ENCODE data around the gene CTAGE1. TPM values are rescaled to one million over a fixed set of nuclear protein-coding genes. Genes with fewer than 3 reads are reported as not detected.
"Not testable (repeated sequence)": the region's sequence is repeated elsewhere in the genome, so short reads cannot be mapped to it uniquely, and the experiment has no call there.

The CTAGE1 gene
- not detected in 2 replicates for total RNA-seq (2014; rRNA removed; shearing (Covaris generic))

GRCh38 chr18:22417496-22418188, at the start of gene CTAGE1:
CTAGE1 (minus strand) TSS chr18:22417915; CDS start chr18:22417811, 104 bp downstream.
- no peak for DNase-seq (ENCODE audit: low spot score)

- peak; percentile 67 for DNase-seq (ENCODE audit: low spot score)
These were observed 49.1 kb upstream of the CTAGE1 start for GRCh38 chr18:22466608-22467395.

GRCh38 chr18:22465859-22466457, 48.2 kb upstream of the CTAGE1 start:
- DNase-seq (ENCODE audit: low spot score): peak; percentile 74

GRCh38 chr18:22463076-22463475, 45.4 kb upstream of the CTAGE1 start:
- DNase-seq (ENCODE audit: low spot score): no peak

GRCh38 chr18:22459491-22459890, 41.8 kb upstream of the CTAGE1 start:
- no peak for DNase-seq (ENCODE audit: low spot score)

- DNase-seq (ENCODE audit: low spot score): no peak
These were observed 39.8 kb upstream of the CTAGE1 start for GRCh38 chr18:22457524-22457923.

GRCh38 chr18:22456547-22456946, 38.8 kb upstream of the CTAGE1 start:
- DNase-seq (ENCODE audit: low spot score): no peak

- no peak for DNase-seq (ENCODE audit: low spot score)
These were observed 38.4 kb upstream of the CTAGE1 start for GRCh38 chr18:22456116-22456480.

GRCh38 chr18:22455425-22456115, 37.9 kb upstream of the CTAGE1 start:
- DNase-seq (ENCODE audit: low spot score): no peak

- no peak for DNase-seq (ENCODE audit: low spot score)
These were observed 35.6 kb upstream of the CTAGE1 start for GRCh38 chr18:22453315-22453714.

GRCh38 chr18:22452226-22452668, 34.5 kb upstream of the CTAGE1 start:
- no peak for DNase-seq (ENCODE audit: low spot score)

- no peak for DNase-seq (ENCODE audit: low spot score)
These were observed 34.1 kb upstream of the CTAGE1 start for GRCh38 chr18:22451796-22452195.

GRCh38 chr18:22450766-22451165, 33.1 kb upstream of the CTAGE1 start:
- DNase-seq (ENCODE audit: low spot score): not testable (repeated sequence)

GRCh38 chr18:22450318-22450717, 32.6 kb upstream of the CTAGE1 start:
- DNase-seq (ENCODE audit: low spot score): not testable (repeated sequence)

- not testable (repeated sequence) for DNase-seq (ENCODE audit: low spot score)
These were observed 32.0 kb upstream of the CTAGE1 start for GRCh38 chr18:22449753-22450152.

- DNase-seq (ENCODE audit: low spot score): no peak
These were observed 30.5 kb upstream of the CTAGE1 start for GRCh38 chr18:22448238-22448637.

- DNase-seq (ENCODE audit: low spot score): no peak
These were observed 30.1 kb upstream of the CTAGE1 start for GRCh38 chr18:22447792-22448191.

GRCh38 chr18:22446911-22447310, 29.2 kb upstream of the CTAGE1 start:
- DNase-seq (ENCODE audit: low spot score): no peak

- no peak for DNase-seq (ENCODE audit: low spot score)
These were observed 28.6 kb upstream of the CTAGE1 start for GRCh38 chr18:22446325-22446724.

- no peak for DNase-seq (ENCODE audit: low spot score)
These were observed 23.9 kb upstream of the CTAGE1 start for GRCh38 chr18:22441638-22442037.

GRCh38 chr18:22439447-22439846, 21.7 kb upstream of the CTAGE1 start:
- no peak for DNase-seq (ENCODE audit: low spot score)

- no peak for DNase-seq (ENCODE audit: low spot score)
These were observed 18.4 kb upstream of the CTAGE1 start for GRCh38 chr18:22436136-22436535.

Data from HT-29 (cell line).